Stimulated activated CD4-positive, alpha-beta T cell treated with anti-CD3 and anti-CD28 coated beads, Interleukin-4, amount 100 ng/mL, for 4 hours (primary cell): Measurements from ENCODE around the gene UBE3D.
"Not testable (repeated sequence)": the region's sequence is repeated elsewhere in the genome, so short reads cannot be mapped to it uniquely, and the experiment has no call there.

Experiments
- DNase-seq, 2 experiments: peaks; one replicate each; pipeline ENCODE4 v3.0.0-alpha.2; 2020

The UBE3D gene

GRCh38 chr6:82909551-82909950 is 156.1 kb downstream of the UBE3D start:
- no peak for DNase-seq

- DNase-seq, result no peak
Observed at GRCh38 chr6:82908661-82909060, 157.0 kb downstream of the UBE3D start.

- DNase-seq, result no peak
Observed at GRCh38 chr6:82906951-82907350, 158.7 kb downstream of the UBE3D start.

- DNase-seq, result no peak
Observed at GRCh38 chr6:82906489-82906888, 159.2 kb downstream of the UBE3D start.

GRCh38 chr6:82904860-82905259 is 160.8 kb downstream of the UBE3D start:
- no peak for DNase-seq

- DNase-seq, result no peak
Observed at GRCh38 chr6:82904257-82904656, 161.4 kb downstream of the UBE3D start.

GRCh38 chr6:82902290-82902689 is 163.4 kb downstream of the UBE3D start:
- no peak for DNase-seq

- no peak for DNase-seq
Observed at GRCh38 chr6:82894653-82895259, 170.9 kb downstream of the UBE3D start.

GRCh38 chr6:82893889-82894652 is 171.6 kb downstream of the UBE3D start:
- DNase-seq, result no peak

GRCh38 chr6:82891503-82891902 is 174.1 kb downstream of the UBE3D start:
- not testable (repeated sequence) for DNase-seq

- DNase-seq, result no peak
Observed at GRCh38 chr6:82891076-82891475, 174.6 kb downstream of the UBE3D start.

- DNase-seq, result no peak
Observed at GRCh38 chr6:82890240-82890639, 175.4 kb downstream of the UBE3D start.

GRCh38 chr6:82889143-82889542 is 176.5 kb downstream of the UBE3D start:
- no peak for DNase-seq

- DNase-seq, result no peak
Observed at GRCh38 chr6:82882363-82883023, 183.1 kb downstream of the UBE3D start.

- DNase-seq, result no peak
Observed at GRCh38 chr6:82881519-82881918, 184.1 kb downstream of the UBE3D start.

- DNase-seq, result no peak
Observed at GRCh38 chr6:82878812-82879211, 186.8 kb downstream of the UBE3D start.

- no peak for DNase-seq
Observed at GRCh38 chr6:82877213-82878195, 188.1 kb downstream of the UBE3D start.

GRCh38 chr6:82875573-82876185 is 190.0 kb downstream of the UBE3D start:
- DNase-seq, result no peak

GRCh38 chr6:82874867-82875266 is 190.8 kb downstream of the UBE3D start:
- no peak for DNase-seq

- DNase-seq, result no peak
Observed at GRCh38 chr6:82872185-82872584, 193.5 kb downstream of the UBE3D start.

- DNase-seq, result no peak
Observed at GRCh38 chr6:82870582-82871172, 195.0 kb downstream of the UBE3D start.

GRCh38 chr6:82869493-82869892 is 196.1 kb downstream of the UBE3D start:
- DNase-seq, result no peak
